Measurements from ENCODE around the gene VPS13C. TPM values are rescaled to one million over a fixed set of nuclear protein-coding genes. Genes with fewer than 3 reads are reported as not detected.

Gene VPS13C
- total RNA-seq (2014; rRNA removed; shearing (Covaris generic); ENCODE audit: low replicate concordance) = 70.9 and 180 TPM in 2 replicates

DNA sequence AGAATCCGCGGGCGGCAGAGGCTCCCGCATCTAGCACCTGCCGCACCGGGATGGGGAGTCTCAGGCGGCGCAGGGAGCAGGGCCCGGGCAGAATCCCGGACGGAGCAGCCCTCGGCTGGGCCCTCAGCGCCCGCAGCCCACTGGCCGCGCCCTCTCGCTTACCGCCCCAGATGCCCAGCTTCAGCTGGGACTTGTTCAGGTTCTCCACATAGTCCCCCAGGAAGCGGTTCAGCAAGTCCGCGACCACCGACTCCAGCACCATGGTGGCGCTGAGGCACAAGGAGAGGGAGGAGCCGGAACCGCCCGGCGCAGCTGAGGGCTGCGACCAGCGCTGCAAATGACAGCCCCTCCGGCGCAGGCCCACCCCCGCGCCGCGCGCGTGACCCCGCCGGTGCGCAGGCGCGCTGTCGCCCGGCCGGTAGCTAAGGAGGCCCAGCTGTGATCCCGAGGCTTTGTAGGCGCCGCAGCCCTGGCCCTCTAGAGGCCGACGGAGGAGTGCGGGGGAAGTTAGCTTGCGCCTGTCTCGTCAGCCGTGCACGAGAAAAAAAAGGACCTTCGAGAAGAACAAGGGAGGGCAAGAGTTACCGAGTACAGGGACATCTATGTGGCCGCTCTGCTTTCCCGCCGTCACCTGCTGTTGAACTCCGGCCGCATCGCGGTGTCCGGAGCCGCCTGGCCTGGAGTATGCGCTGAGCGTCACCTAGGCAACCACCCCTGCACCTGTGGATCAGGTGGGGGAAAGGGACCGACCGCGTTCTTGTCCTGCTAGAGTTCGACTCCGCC lies at the start of gene VPS13C:
Gene VPS13C (minus strand): TSS at position 335 of the 783 bp plus-strand sequence. CDS start 73 bp downstream, at position 262.
- Histone ChIP-seq H2AFZ (ENCODE audit: low read length) (peak within 1 kb of the TSS; percentile 90), H3K9me3 (ENCODE audit: low read length) (no peaks in the 10 kb centered on the region), H3K9ac (ENCODE audit: low read length) (peak within 1 kb of the TSS; percentile 100), H3K27me3 (ENCODE audit: low read length) (no peaks in the 10 kb centered on the region), H4K20me1 (ENCODE audit: insufficient read depth, low read depth, low read length) (peaks cover 5% of the 10 kb centered on the region; the same call in 1 of the 2 replicates), H3K9me2 (replicated peaks; ENCODE audit: insufficient read depth, low read length) (no peaks in the 10 kb centered on the region), H3K4me2 (ENCODE audit: low read depth, low read length, poor library complexity, severe bottlenecking) (peak within 1 kb of the TSS; percentile 95), H3K79me2 (ENCODE audit: low read length) (peaks cover 49% of the 10 kb centered on the region), H3K4me1 (ENCODE audit: low read length) (peaks cover 30% of the 10 kb centered on the region), H3K36me3 (ENCODE audit: insufficient read depth, low read length) (peaks cover 12% of the 10 kb centered on the region; the same call in 1 of the 2 replicates), H3K4me3 (ENCODE audit: low read length) (peak within 1 kb of the TSS; percentile 99), H3K27ac (ENCODE audit: low read length) (peak within 1 kb of the TSS; percentile 90)
- peak; percentile 97 for DNase-seq

- H3K79me2 ChIP-seq (ENCODE audit: low read length) = no peaks in the 10 kb centered on the region
- no peaks in the 10 kb centered on the region for H4K20me1 ChIP-seq (ENCODE audit: insufficient read depth, low read depth, low read length)
- DNase-seq = no peak
- H3K9me2 ChIP-seq (replicated peaks; ENCODE audit: insufficient read depth, low read length) = no peaks in the 10 kb centered on the region
- H3K36me3 ChIP-seq (ENCODE audit: insufficient read depth, low read length) = no peaks in the 10 kb centered on the region
- no peaks in the 10 kb centered on the region for H3K9me3 ChIP-seq (ENCODE audit: low read length)
- H3K4me1 ChIP-seq (ENCODE audit: low read length) = no peaks in the 10 kb centered on the region
- no peak overlapping the region for H2AFZ ChIP-seq (ENCODE audit: low read length)
- H3K9ac ChIP-seq (ENCODE audit: low read length) = no peak overlapping the region
- no peaks in the 10 kb centered on the region for H3K27me3 ChIP-seq (ENCODE audit: low read length)
- H3K4me2 ChIP-seq (ENCODE audit: low read depth, low read length, poor library complexity, severe bottlenecking) = no peak overlapping the region
- no peak overlapping the region for H3K4me3 ChIP-seq (ENCODE audit: low read length)
- H3K27ac ChIP-seq (ENCODE audit: low read length) = no peak overlapping the region
These were observed 49.2 kb upstream of the VPS13C start for GRCh38 chr15:62109437-62109836.

GRCh38 chr15:62108411-62108810 lies 48.2 kb upstream of the VPS13C start:
- H3K9ac ChIP-seq (ENCODE audit: low read length) = no peak overlapping the region
- H3K4me1 ChIP-seq (ENCODE audit: low read length) = no peaks in the 10 kb centered on the region
- H3K4me3 ChIP-seq (ENCODE audit: low read length) = no peak overlapping the region
- H3K27ac ChIP-seq (ENCODE audit: low read length) = no peak overlapping the region
- no peaks in the 10 kb centered on the region for H3K9me2 ChIP-seq (replicated peaks; ENCODE audit: insufficient read depth, low read length)
- H4K20me1 ChIP-seq (ENCODE audit: insufficient read depth, low read depth, low read length) = no peaks in the 10 kb centered on the region
- no peaks in the 10 kb centered on the region for H3K79me2 ChIP-seq (ENCODE audit: low read length)
- no peak for DNase-seq
- H3K36me3 ChIP-seq (ENCODE audit: insufficient read depth, low read length) = no peaks in the 10 kb centered on the region
- H3K27me3 ChIP-seq (ENCODE audit: low read length) = no peaks in the 10 kb centered on the region
- H3K9me3 ChIP-seq (ENCODE audit: low read length) = no peaks in the 10 kb centered on the region
- no peak overlapping the region for H3K4me2 ChIP-seq (ENCODE audit: low read depth, low read length, poor library complexity, severe bottlenecking)
- H2AFZ ChIP-seq (ENCODE audit: low read length) = no peak overlapping the region

- Histone ChIP-seq H3K9me3 (ENCODE audit: low read length) (no peaks in the 10 kb centered on the region), H3K27ac (ENCODE audit: low read length) (no peak overlapping the region), H2AFZ (ENCODE audit: low read length) (no peak overlapping the region), H3K4me1 (ENCODE audit: low read length) (no peaks in the 10 kb centered on the region), H3K9me2 (replicated peaks; ENCODE audit: insufficient read depth, low read length) (no peaks in the 10 kb centered on the region), H3K27me3 (ENCODE audit: low read length) (no peaks in the 10 kb centered on the region), H3K79me2 (ENCODE audit: low read length) (no peaks in the 10 kb centered on the region), H4K20me1 (ENCODE audit: insufficient read depth, low read depth, low read length) (no peaks in the 10 kb centered on the region), H3K9ac (ENCODE audit: low read length) (no peak overlapping the region), H3K36me3 (ENCODE audit: insufficient read depth, low read length) (no peaks in the 10 kb centered on the region), H3K4me3 (ENCODE audit: low read length) (no peak overlapping the region), H3K4me2 (ENCODE audit: low read depth, low read length, poor library complexity, severe bottlenecking) (no peak overlapping the region)
- DNase-seq = no peak
These were observed 47.4 kb upstream of the VPS13C start for GRCh38 chr15:62107571-62108121.

DNA sequence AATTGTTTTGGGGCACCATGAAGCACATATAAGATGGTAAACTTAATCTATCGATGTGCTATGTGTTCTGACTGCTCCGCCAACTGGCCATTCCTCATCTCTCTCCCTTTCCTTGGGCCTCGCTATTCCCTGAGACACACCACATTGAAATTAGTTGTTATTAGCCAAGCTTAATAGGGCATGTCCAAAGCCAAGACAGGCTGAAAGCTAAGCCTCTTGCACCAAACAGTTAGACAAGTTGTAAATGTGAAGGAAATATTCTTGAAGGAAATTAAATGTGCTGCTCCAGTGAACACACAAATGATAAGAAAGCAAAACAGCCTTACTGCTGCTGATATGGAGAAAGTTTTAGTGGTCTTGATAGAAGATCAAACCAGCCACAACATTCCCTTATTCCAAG lies 45.8 kb upstream of the VPS13C start:
- Histone ChIP-seq H3K4me3 (ENCODE audit: low read length) (no peak overlapping the region), H3K4me1 (ENCODE audit: low read length) (no peaks in the 10 kb centered on the region), H2AFZ (ENCODE audit: low read length) (no peak overlapping the region), H4K20me1 (ENCODE audit: insufficient read depth, low read depth, low read length) (no peaks in the 10 kb centered on the region), H3K79me2 (ENCODE audit: low read length) (no peaks in the 10 kb centered on the region), H3K36me3 (ENCODE audit: insufficient read depth, low read length) (no peaks in the 10 kb centered on the region), H3K9me2 (replicated peaks; ENCODE audit: insufficient read depth, low read length) (no peaks in the 10 kb centered on the region), H3K27me3 (ENCODE audit: low read length) (no peaks in the 10 kb centered on the region), H3K9me3 (ENCODE audit: low read length) (no peaks in the 10 kb centered on the region), H3K27ac (ENCODE audit: low read length) (no peak overlapping the region), H3K9ac (ENCODE audit: low read length) (no peak overlapping the region), H3K4me2 (ENCODE audit: low read depth, low read length, poor library complexity, severe bottlenecking) (no peak overlapping the region)
- no peak for DNase-seq

GRCh38 chr15:62105266-62105665 lies 45.0 kb upstream of the VPS13C start:
- no peaks in the 10 kb centered on the region for H3K27me3 ChIP-seq (ENCODE audit: low read length)
- no peaks in the 10 kb centered on the region for H3K36me3 ChIP-seq (ENCODE audit: insufficient read depth, low read length)
- H3K9me3 ChIP-seq (ENCODE audit: low read length) = no peaks in the 10 kb centered on the region
- no peaks in the 10 kb centered on the region for H3K4me1 ChIP-seq (ENCODE audit: low read length)
- H3K27ac ChIP-seq (ENCODE audit: low read length) = no peak overlapping the region
- H3K4me2 ChIP-seq (ENCODE audit: low read depth, low read length, poor library complexity, severe bottlenecking) = no peak overlapping the region
- H3K9ac ChIP-seq (ENCODE audit: low read length) = no peak overlapping the region
- H4K20me1 ChIP-seq (ENCODE audit: insufficient read depth, low read depth, low read length) = no peaks in the 10 kb centered on the region
- no peak overlapping the region for H2AFZ ChIP-seq (ENCODE audit: low read length)
- no peaks in the 10 kb centered on the region for H3K79me2 ChIP-seq (ENCODE audit: low read length)
- DNase-seq = no peak
- H3K9me2 ChIP-seq (replicated peaks; ENCODE audit: insufficient read depth, low read length) = no peaks in the 10 kb centered on the region
- no peak overlapping the region for H3K4me3 ChIP-seq (ENCODE audit: low read length)

- Histone ChIP-seq H3K9me3 (ENCODE audit: low read length) (no peaks in the 10 kb centered on the region), H4K20me1 (ENCODE audit: insufficient read depth, low read depth, low read length) (no peaks in the 10 kb centered on the region), H3K27me3 (ENCODE audit: low read length) (no peaks in the 10 kb centered on the region), H3K36me3 (ENCODE audit: insufficient read depth, low read length) (no peaks in the 10 kb centered on the region), H3K4me2 (ENCODE audit: low read depth, low read length, poor library complexity, severe bottlenecking) (no peak overlapping the region), H3K4me1 (ENCODE audit: low read length) (no peaks in the 10 kb centered on the region), H3K27ac (ENCODE audit: low read length) (no peak overlapping the region), H3K4me3 (ENCODE audit: low read length) (no peak overlapping the region), H3K9me2 (replicated peaks; ENCODE audit: insufficient read depth, low read length) (no peaks in the 10 kb centered on the region), H3K9ac (ENCODE audit: low read length) (no peak overlapping the region), H2AFZ (ENCODE audit: low read length) (no peak overlapping the region), H3K79me2 (ENCODE audit: low read length) (no peaks in the 10 kb centered on the region)
- DNase-seq = no peak
These were observed 44.6 kb upstream of the VPS13C start for GRCh38 chr15:62104846-62105245.

- H3K79me2 ChIP-seq (ENCODE audit: low read length) = no peaks in the 10 kb centered on the region
- no peaks in the 10 kb centered on the region for H3K27me3 ChIP-seq (ENCODE audit: low read length)
- no peak overlapping the region for H2AFZ ChIP-seq (ENCODE audit: low read length)
- H3K27ac ChIP-seq (ENCODE audit: low read length) = no peak overlapping the region
- no peaks in the 10 kb centered on the region for H3K36me3 ChIP-seq (ENCODE audit: insufficient read depth, low read length)
- no peak overlapping the region for H3K4me3 ChIP-seq (ENCODE audit: low read length)
- DNase-seq = no peak
- H3K9me3 ChIP-seq (ENCODE audit: low read length) = no peaks in the 10 kb centered on the region
- no peak overlapping the region for H3K4me2 ChIP-seq (ENCODE audit: low read depth, low read length, poor library complexity, severe bottlenecking)
- H3K9me2 ChIP-seq (replicated peaks; ENCODE audit: insufficient read depth, low read length) = no peaks in the 10 kb centered on the region
- no peaks in the 10 kb centered on the region for H3K4me1 ChIP-seq (ENCODE audit: low read length)
- no peaks in the 10 kb centered on the region for H4K20me1 ChIP-seq (ENCODE audit: insufficient read depth, low read depth, low read length)
- no peak overlapping the region for H3K9ac ChIP-seq (ENCODE audit: low read length)
These were observed 44.2 kb upstream of the VPS13C start for GRCh38 chr15:62104401-62104800.

Measured in Karpas-422 (cell line).